GF-D8 (cell line): ENCODE results near the gene DYNLT1.

Experiments
- DNase-seq: peaks from one replicate; lab custom pipeline; 2025; lab: John Stamatoyannopoulos, UW

The DYNLT1 gene

DNA sequence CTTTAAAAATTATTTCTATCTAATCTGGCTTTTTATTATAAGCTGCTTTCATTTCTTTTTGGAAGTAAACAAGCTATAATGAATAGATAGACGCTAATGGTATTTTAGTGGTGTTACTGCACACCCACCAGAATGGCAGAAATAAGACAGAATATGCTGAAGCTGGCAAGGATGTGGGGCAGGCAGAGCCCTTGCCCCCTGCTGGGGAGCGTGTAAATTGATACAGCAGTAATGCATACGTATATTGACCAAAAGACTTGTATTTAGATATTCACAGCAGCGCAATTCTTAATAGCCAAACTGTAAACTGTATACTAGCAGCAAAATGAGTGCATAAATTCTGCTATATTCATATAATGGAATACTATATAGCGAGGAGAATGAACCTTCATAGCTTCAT is 49.3 kb downstream of the DYNLT1 start:
- DNase-seq: no peak

DNA sequence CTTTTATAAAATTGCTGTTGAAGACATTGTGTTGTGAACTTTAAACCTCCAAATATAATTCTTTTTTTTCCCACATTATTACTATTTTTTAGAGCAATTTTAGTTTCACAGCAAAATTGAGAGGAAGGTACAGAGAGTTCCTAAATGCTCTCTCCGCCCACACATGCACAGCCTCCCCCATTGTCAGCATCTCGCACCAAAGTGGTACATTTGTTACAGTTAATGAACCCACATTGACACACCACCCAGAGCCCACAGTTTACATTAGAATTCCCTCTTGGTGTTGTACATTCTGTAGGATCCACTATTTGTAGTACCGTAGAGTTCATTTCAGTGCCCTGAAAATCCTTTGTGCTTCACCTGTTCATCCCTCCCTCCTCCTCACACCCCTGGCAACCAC is 50.9 kb downstream of the DYNLT1 start:
- DNase-seq: no peak

DNA sequence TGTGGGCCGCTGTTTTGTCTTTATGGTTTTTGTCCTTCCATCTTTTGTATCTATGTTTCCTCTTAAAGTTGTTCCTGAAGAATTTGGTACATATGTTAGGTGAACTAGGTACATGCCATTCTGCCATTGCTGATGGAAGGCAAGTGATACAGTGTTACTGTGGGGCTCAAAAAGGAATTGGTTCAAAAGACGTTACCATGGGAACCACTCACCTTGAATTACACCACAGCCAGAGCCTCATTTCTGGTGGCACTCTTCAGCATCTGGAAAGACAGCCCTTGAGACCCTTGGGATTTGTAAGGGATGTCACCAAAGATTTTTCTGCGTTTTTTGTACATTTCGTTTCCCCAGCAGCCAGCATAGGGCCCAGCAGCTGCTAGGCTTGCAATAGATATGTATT is 52.7 kb downstream of the DYNLT1 start:
- DNase-seq: no peak

DNA sequence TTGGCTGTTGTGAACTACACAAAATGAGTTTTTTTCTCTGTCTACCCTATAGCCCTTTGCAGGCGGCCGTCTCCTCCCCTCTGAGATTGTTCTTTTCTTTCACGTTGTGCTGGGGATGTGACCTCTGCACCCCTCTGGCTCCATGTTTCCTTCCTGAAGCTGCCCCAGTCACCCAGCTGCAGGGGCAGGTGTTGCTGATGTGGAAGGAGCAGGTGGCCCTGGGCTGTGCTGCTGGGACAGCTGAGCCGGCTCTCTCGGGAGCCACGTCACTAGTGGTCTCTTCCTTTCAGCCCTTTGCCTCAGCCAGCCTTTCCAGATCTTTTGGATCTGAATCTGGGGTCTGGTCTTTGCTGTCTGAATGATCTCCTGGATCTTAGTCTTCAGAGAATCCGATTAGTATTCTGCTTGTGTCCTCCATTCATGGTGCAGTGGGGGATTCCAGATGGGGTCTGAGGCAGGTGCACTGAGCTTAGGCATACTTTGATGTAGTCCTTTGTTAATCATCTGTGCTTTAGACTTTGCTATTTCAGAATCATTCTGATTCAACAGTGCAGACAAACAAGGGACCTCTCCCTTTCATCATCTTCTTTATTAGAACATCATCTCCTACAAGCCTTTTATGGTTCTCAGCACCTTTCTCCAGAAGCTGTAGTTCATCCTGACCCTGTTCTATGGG is 53.3 kb downstream of the DYNLT1 start:
- no peak for DNase-seq

DNA sequence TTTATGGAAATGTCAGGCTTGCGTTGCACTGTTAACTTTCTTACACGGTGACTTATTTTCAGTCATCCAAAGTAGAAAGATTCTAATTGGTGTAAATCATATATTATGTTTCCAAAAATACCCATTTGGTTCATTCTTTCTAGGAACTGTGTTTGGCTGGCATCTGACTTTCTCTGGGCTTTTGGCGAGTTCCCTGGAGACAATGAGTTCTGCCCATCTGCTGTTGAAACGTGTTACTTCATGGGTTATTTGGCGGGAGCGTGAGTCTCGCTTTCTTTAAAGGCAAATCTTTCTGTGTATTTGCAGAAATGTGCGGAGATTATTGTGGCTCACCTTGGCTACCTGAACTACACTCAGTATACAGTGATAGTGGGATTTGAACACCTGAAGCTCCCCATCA is 55.2 kb downstream of the DYNLT1 start:
- DNase-seq: no peak

DNA sequence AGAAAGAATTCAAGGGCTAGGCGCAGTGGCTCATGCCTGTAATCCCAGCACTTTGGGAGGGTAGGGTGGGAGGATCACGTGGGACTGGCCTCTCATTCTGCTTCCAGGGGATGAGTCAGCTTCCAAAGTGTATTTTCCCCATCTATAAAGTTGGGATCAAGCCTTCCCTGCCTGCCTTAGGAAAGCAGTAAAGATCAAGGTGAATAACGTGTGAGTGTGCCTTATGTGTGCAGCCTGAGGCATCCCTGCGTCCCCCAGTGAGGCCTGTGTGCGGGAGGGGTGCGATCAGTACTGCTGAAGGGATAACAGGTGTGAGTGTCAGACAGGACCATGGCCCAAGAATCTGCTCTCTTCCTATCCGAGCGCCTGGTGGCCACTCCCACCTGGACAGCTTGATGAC is 57.9 kb downstream of the DYNLT1 start:
- no peak for DNase-seq
